ENCODE data around the gene CAB39. TPM values are rescaled to one million over a fixed set of nuclear protein-coding genes. Genes with fewer than 3 reads are reported as not detected.

CAB39 gene
- polyA plus RNA-seq, 3 donors: 33.1 to 53.8 (median 38.3) TPM

DNA sequence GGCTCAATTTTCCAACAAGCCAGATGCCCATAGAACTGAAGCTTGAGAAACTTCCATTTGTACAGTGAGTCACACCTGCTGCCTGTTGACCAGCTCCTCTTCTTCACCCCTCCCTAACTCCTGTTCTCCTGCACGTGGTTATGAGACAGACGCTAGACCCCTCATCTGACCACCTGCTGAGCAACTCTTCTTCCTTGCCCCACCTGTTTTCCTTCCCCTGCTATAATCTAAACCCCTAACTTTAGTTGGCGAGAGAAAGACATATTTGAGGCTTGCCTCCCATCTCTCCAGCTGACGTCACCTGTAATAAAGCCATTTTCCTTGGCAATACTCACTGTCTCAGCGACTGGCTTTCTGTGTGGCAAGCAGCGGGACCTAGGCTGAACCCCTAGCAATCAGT, 129.8 kb downstream of the CAB39 start:
- Mint-ChIP-seq H3K27ac (no peak overlapping the region), H3K27me3 (ENCODE audit: low read depth in 3 of 3) (peaks cover 3 to 5% (median 4%) of the 10 kb centered on the region in 3 donors), H3K36me3 (peaks cover 0 to 2% of the 10 kb centered on the region in 2 donors), H3K9me3 (peaks cover 5 to 18% (median 11%) of the 10 kb centered on the region in 7 donors), H3K4me3 (no peak overlapping the region), H3K4me1 (peaks cover 9% of the 10 kb centered on the region)
- 84% methylated on average over 3 of the region's 6 CpGs for WGBS (ENCODE audit: insufficient coverage)
- H3K27ac ChIP-seq (ENCODE audit: low read depth in 1 of 2, low read length in 2 of 2): no peak overlapping the region
- H3K4me2 ChIP-seq (replicated peaks; ENCODE audit: extremely low read depth, low read length, poor library complexity, severe bottlenecking): no peak overlapping the region
- H3K9ac ChIP-seq (ENCODE audit: insufficient read depth, low read length, poor library complexity, severe bottlenecking): no peak overlapping the region
- H3K9me3 ChIP-seq (replicated peaks in 1 of 2; ENCODE audit: control insufficient read depth in 1 of 2, insufficient read depth in 1 of 2, low read length in 2 of 2): peaks cover 0 to 13% of the 10 kb centered on the region in 2 donors
- H3K79me2 ChIP-seq (ENCODE audit: insufficient read depth, low read length): no peaks in the 10 kb centered on the region
- intact Hi-C loops (cut with micrococcal nuclease): no loop called here
- peaks cover under 1 to 3% of the 10 kb centered on the region in 2 donors for H3K4me1 ChIP-seq (ENCODE audit: control insufficient read depth in 1 of 2, insufficient read depth in 2 of 2, low read length in 2 of 2)
- no peaks in the 10 kb centered on the region for H4K20me1 ChIP-seq (ENCODE audit: insufficient read depth, low read length)
- no peak for DNase-seq
- TF ChIP-seq, protein P1, sequence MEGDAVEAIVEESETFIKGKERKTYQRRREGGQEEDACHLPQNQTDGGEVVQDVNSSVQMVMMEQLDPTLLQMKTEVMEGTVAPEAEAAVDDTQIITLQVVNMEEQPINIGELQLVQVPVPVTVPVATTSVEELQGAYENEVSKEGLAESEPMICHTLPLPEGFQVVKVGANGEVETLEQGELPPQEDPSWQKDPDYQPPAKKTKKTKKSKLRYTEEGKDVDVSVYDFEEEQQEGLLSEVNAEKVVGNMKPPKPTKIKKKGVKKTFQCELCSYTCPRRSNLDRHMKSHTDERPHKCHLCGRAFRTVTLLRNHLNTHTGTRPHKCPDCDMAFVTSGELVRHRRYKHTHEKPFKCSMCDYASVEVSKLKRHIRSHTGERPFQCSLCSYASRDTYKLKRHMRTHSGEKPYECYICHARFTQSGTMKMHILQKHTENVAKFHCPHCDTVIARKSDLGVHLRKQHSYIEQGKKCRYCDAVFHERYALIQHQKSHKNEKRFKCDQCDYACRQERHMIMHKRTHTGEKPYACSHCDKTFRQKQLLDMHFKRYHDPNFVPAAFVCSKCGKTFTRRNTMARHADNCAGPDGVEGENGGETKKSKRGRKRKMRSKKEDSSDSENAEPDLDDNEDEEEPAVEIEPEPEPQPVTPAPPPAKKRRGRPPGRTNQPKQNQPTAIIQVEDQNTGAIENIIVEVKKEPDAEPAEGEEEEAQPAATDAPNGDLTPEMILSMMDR (IDR thresholded peaks at IDR 0.05): no peak
- H3K4me3 ChIP-seq (replicated peaks in 1 of 3; ENCODE audit: low read depth in 2 of 3, low read length in 3 of 3): no peak overlapping the region
- H3K36me3 ChIP-seq (replicated peaks in 1 of 2; ENCODE audit: control insufficient read depth in 1 of 2, insufficient read depth in 2 of 2, low read length in 2 of 2): no peaks in the 10 kb centered on the region
- H2AFZ ChIP-seq (ENCODE audit: insufficient read depth, low read depth, low read length, poor library complexity, severe bottlenecking): no peak overlapping the region
- H3K27me3 ChIP-seq (ENCODE audit: control insufficient read depth in 2 of 2, insufficient read depth in 2 of 2, low read length in 2 of 2): no peaks in the 10 kb centered on the region

DNA sequence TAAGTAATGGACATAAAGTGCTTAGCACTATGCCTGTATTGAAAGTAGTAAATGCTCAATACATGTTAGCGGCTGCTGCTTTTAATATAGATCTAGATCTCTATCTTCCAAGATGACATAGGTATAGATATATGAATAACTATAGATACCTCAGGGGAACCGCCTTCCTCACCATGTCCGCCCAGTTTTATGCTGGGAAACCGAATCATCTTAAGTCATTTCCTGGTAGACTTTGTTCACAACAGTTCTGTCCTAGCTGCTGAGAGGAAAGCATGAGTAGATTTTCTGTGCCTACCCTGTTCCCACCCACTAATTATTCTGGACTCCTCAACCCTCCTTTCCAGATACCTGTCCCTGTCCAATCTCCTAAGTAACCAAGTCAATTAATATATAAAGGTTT, 130.5 kb downstream of the CAB39 start:
- no peak for DNase-seq
- H3K9ac ChIP-seq (ENCODE audit: insufficient read depth, low read length, poor library complexity, severe bottlenecking): no peak overlapping the region
- H3K4me3 Mint-ChIP-seq: no peak overlapping the region
- peaks cover 11% of the 10 kb centered on the region for H3K4me1 Mint-ChIP-seq
- H4K20me1 ChIP-seq (ENCODE audit: insufficient read depth, low read length): no peaks in the 10 kb centered on the region
- H3K27me3 ChIP-seq (ENCODE audit: control insufficient read depth in 2 of 2, insufficient read depth in 2 of 2, low read length in 2 of 2): no peaks in the 10 kb centered on the region
- no peak overlapping the region for H2AFZ ChIP-seq (ENCODE audit: insufficient read depth, low read depth, low read length, poor library complexity, severe bottlenecking)
- no peak overlapping the region for H3K4me2 ChIP-seq (replicated peaks; ENCODE audit: extremely low read depth, low read length, poor library complexity, severe bottlenecking)
- H3K36me3 Mint-ChIP-seq: peaks cover 0 to 2% of the 10 kb centered on the region in 2 donors
- H3K9me3 ChIP-seq (replicated peaks in 1 of 2; ENCODE audit: control insufficient read depth in 1 of 2, insufficient read depth in 1 of 2, low read length in 2 of 2): peaks cover 0 to 11% of the 10 kb centered on the region in 2 donors
- peaks cover 4 to 14% (median 10%) of the 10 kb centered on the region in 7 donors for H3K9me3 Mint-ChIP-seq
- H3K27ac Mint-ChIP-seq: no peak overlapping the region
- TF ChIP-seq, protein P1 (IDR thresholded peaks at IDR 0.05): no peak
- H3K27me3 Mint-ChIP-seq (ENCODE audit: low read depth in 3 of 3): peaks cover 5 to 10% (median 5%) of the 10 kb centered on the region in 3 donors
- intact Hi-C loops (cut with micrococcal nuclease): no loop called here
- H3K4me1 ChIP-seq (ENCODE audit: control insufficient read depth in 1 of 2, insufficient read depth in 2 of 2, low read length in 2 of 2): peaks cover 6 to 7% of the 10 kb centered on the region in 2 donors
- no CpG with 5 or more reads among the region's 4 CpGs for WGBS (ENCODE audit: insufficient coverage)
- no peak overlapping the region for H3K27ac ChIP-seq (ENCODE audit: low read depth in 1 of 2, low read length in 2 of 2)
- no peak overlapping the region for H3K4me3 ChIP-seq (replicated peaks in 1 of 3; ENCODE audit: low read depth in 2 of 3, low read length in 3 of 3)
- H3K79me2 ChIP-seq (ENCODE audit: insufficient read depth, low read length): no peaks in the 10 kb centered on the region
- H3K36me3 ChIP-seq (replicated peaks in 1 of 2; ENCODE audit: control insufficient read depth in 1 of 2, insufficient read depth in 2 of 2, low read length in 2 of 2): no peaks in the 10 kb centered on the region
